SK-N-MC (cell line): ENCODE results near the gene ADCY7.

ENCODE experiments used
- EZH2 ChIP-seq: fragments of 200-600 bp; sonication (generic); IDR thresholded peaks from one replicate; pipeline ENCODE4 v1.6.1; 2017; ENCODE audit warnings: antibody characterized with exemption
- POLR2AphosphoS5 ChIP-seq: IDR thresholded peaks from 2 replicates; pipeline ENCODE4 v1.6.1; 2012; ENCODE audit warnings: mild to moderate bottlenecking, low read depth, low read length, borderline replicate concordance

GRCh38 chr16:50267651-50268050, 1.3 kb downstream of the ADCY7 start:
- no peak for TF ChIP-seq POLR2AphosphoS5
- no peak for TF ChIP-seq EZH2
